ENCODE data around the gene COG5. TPM values are rescaled to one million over a fixed set of nuclear protein-coding genes. Genes with fewer than 3 reads are reported as not detected.

COG5 gene
- total and polyA plus RNA-seq, 4 experiments from 2014 or later = 39.3 to 87.8 (median 64.6) TPM

- H3K27me3 ChIP-seq (ENCODE audit: insufficient read depth, low read length) = no peaks in the 10 kb centered on the region
- H3K4me3 ChIP-seq (ENCODE audit: low read length in 2 of 2) = no peak overlapping the region
- Mint-ChIP-seq H3K4me3 (no peak overlapping the region), H3K27ac (no peak overlapping the region), H3K36me3 (peaks cover 15 to 30% of the 10 kb centered on the region in 2 donors), H3K9me3 (peaks cover 0 to 1% (median 0%) of the 10 kb centered on the region in 8 donors), H3K27me3 (no peaks in the 10 kb centered on the region), H3K4me1 (peaks cover 18 to 47% (median 29%) of the 10 kb centered on the region in 4 donors)
- no peaks in the 10 kb centered on the region for H3K9me3 ChIP-seq (ENCODE audit: control insufficient read depth in 1 of 2, low read length in 2 of 2)
- no peak overlapping the region for H3K27ac ChIP-seq (ENCODE audit: low read depth, low read length)
- H3K4me1 ChIP-seq (ENCODE audit: insufficient read depth, low read length) = no peaks in the 10 kb centered on the region
- ChIA-PET CTCF (ENCODE audit: partially characterized antibody) (no interaction called here), POLR2A (ENCODE audit: partially characterized antibody) (no interaction called here)
- no peak for DNase-seq
- peaks cover 5% of the 10 kb centered on the region for H3K36me3 ChIP-seq (ENCODE audit: insufficient read depth, low read length)
- intact Hi-C loops (cut with micrococcal nuclease) = no loop called here
Observed at GRCh38 chr7:107506674-107507339, 56.9 kb downstream of the COG5 start.

- Histone ChIP-seq H3K27me3 (ENCODE audit: insufficient read depth, low read length) (no peaks in the 10 kb centered on the region), H3K4me3 (ENCODE audit: low read length in 2 of 2) (no peak overlapping the region), H3K9me3 (ENCODE audit: control insufficient read depth in 1 of 2, low read length in 2 of 2) (no peaks in the 10 kb centered on the region), H3K36me3 (ENCODE audit: insufficient read depth, low read length) (peaks cover 5% of the 10 kb centered on the region), H3K27ac (ENCODE audit: low read depth, low read length) (no peak overlapping the region), H3K4me1 (ENCODE audit: insufficient read depth, low read length) (no peaks in the 10 kb centered on the region)
- ChIA-PET POLR2A (ENCODE audit: partially characterized antibody) (no interaction called here), CTCF (ENCODE audit: partially characterized antibody) (no interaction called here)
- Mint-ChIP-seq H3K27ac (peak overlapping the region in 2 of 7 donors; percentile 9 to 36), H3K36me3 (peaks cover 15 to 30% of the 10 kb centered on the region in 2 donors), H3K27me3 (no peaks in the 10 kb centered on the region), H3K9me3 (peaks cover 0 to 1% (median 0%) of the 10 kb centered on the region in 8 donors), H3K4me1 (peaks cover 18 to 41% (median 25%) of the 10 kb centered on the region in 4 donors), H3K4me3 (no peak overlapping the region)
- no peak for DNase-seq
- intact Hi-C loops (cut with micrococcal nuclease) = no loop called here
Observed at GRCh38 chr7:107505997-107506673, 57.6 kb downstream of the COG5 start.

GRCh38 chr7:107505362-107505761 is 58.4 kb downstream of the COG5 start:
- intact Hi-C loops (cut with micrococcal nuclease) = no loop called here
- Histone ChIP-seq H3K9me3 (ENCODE audit: control insufficient read depth in 1 of 2, low read length in 2 of 2) (no peaks in the 10 kb centered on the region), H3K27ac (ENCODE audit: low read depth, low read length) (no peak overlapping the region), H3K36me3 (ENCODE audit: insufficient read depth, low read length) (peaks cover 5% of the 10 kb centered on the region), H3K4me3 (ENCODE audit: low read length in 2 of 2) (no peak overlapping the region), H3K27me3 (ENCODE audit: insufficient read depth, low read length) (no peaks in the 10 kb centered on the region), H3K4me1 (ENCODE audit: insufficient read depth, low read length) (no peaks in the 10 kb centered on the region)
- Mint-ChIP-seq H3K36me3 (peaks cover 15 to 30% of the 10 kb centered on the region in 2 donors), H3K4me1 (peaks cover 13 to 33% (median 18%) of the 10 kb centered on the region in 4 donors), H3K9me3 (no peaks in the 10 kb centered on the region), H3K4me3 (no peak overlapping the region), H3K27ac (no peak overlapping the region), H3K27me3 (no peaks in the 10 kb centered on the region)
- ChIA-PET POLR2A (ENCODE audit: partially characterized antibody) (no interaction called here), CTCF (ENCODE audit: partially characterized antibody) (no interaction called here)
- DNase-seq = no peak

- Mint-ChIP-seq H3K4me1 (peaks cover 11 to 36% (median 15%) of the 10 kb centered on the region in 4 donors), H3K4me3 (no peak overlapping the region), H3K36me3 (peaks cover 17 to 25% of the 10 kb centered on the region in 2 donors), H3K27ac (peak overlapping the region in 1 of 7 donors; percentile 11), H3K27me3 (no peaks in the 10 kb centered on the region), H3K9me3 (no peaks in the 10 kb centered on the region)
- H3K9me3 ChIP-seq (ENCODE audit: control insufficient read depth in 1 of 2, low read length in 2 of 2) = no peaks in the 10 kb centered on the region
- no peaks in the 10 kb centered on the region for H3K4me1 ChIP-seq (ENCODE audit: insufficient read depth, low read length)
- peaks cover 5% of the 10 kb centered on the region for H3K36me3 ChIP-seq (ENCODE audit: insufficient read depth, low read length)
- ChIA-PET CTCF (ENCODE audit: partially characterized antibody) (no interaction called here), POLR2A (ENCODE audit: partially characterized antibody) (no interaction called here)
- intact Hi-C loops (cut with micrococcal nuclease) = loop anchor here (5.0 kb wide), 1 partner anchor 356 kb away; no protein-coding TSS in a partner anchor
- H3K27ac ChIP-seq (ENCODE audit: low read depth, low read length) = no peak overlapping the region
- H3K4me3 ChIP-seq (ENCODE audit: low read length in 2 of 2) = no peak overlapping the region
- H3K27me3 ChIP-seq (ENCODE audit: insufficient read depth, low read length) = no peaks in the 10 kb centered on the region
- DNase-seq = no peak
Observed at GRCh38 chr7:107503687-107504086, 60.0 kb downstream of the COG5 start.

- Mint-ChIP-seq H3K36me3 (peaks cover 18 to 22% of the 10 kb centered on the region in 2 donors), H3K27ac (no peak overlapping the region)
Observed at GRCh38 chr7:107502797-107503196, 60.9 kb downstream of the COG5 start.

GRCh38 chr7:107502154-107502553 is 61.6 kb downstream of the COG5 start:
- Histone ChIP-seq H3K9me3 (ENCODE audit: control insufficient read depth in 1 of 2, low read length in 2 of 2) (no peaks in the 10 kb centered on the region), H3K36me3 (ENCODE audit: insufficient read depth, low read length) (peaks cover 5% of the 10 kb centered on the region), H3K27ac (ENCODE audit: low read depth, low read length) (no peak overlapping the region), H3K4me1 (ENCODE audit: insufficient read depth, low read length) (no peaks in the 10 kb centered on the region), H3K4me3 (ENCODE audit: low read length in 2 of 2) (no peak overlapping the region), H3K27me3 (ENCODE audit: insufficient read depth, low read length) (no peaks in the 10 kb centered on the region)
- peaks cover 16 to 21% of the 10 kb centered on the region in 2 donors for H3K36me3 Mint-ChIP-seq
- intact Hi-C loops (cut with micrococcal nuclease) = loop anchor here (5.0 kb wide), 1 partner anchor 355 kb away; no protein-coding TSS in a partner anchor
- no peak overlapping the region for H3K4me3 Mint-ChIP-seq
- CTCF ChIA-PET (ENCODE audit: partially characterized antibody) = interaction anchor here (1.5 to 1.6 kb wide), 2 partner anchors 39 to 377 kb away, joined by 3 to 4 read pairs; no protein-coding TSS in a partner anchor
- POLR2A ChIA-PET (ENCODE audit: partially characterized antibody) = no interaction called here
- H3K27ac Mint-ChIP-seq = no peak overlapping the region
- H3K4me1 Mint-ChIP-seq = peaks cover 13 to 40% (median 21%) of the 10 kb centered on the region in 4 donors
- no peaks in the 10 kb centered on the region for H3K9me3 Mint-ChIP-seq
- H3K27me3 Mint-ChIP-seq = no peaks in the 10 kb centered on the region
- no peak for DNase-seq

More at GRCh38 chr7:107502797-107503196, 60.9 kb downstream of the COG5 start:
- intact Hi-C loops (cut with micrococcal nuclease) = loop anchor here (5.0 kb wide), 1 partner anchor 355 kb away; no protein-coding TSS in a partner anchor
- Histone ChIP-seq H3K27me3 (ENCODE audit: insufficient read depth, low read length) (no peaks in the 10 kb centered on the region), H3K4me1 (ENCODE audit: insufficient read depth, low read length) (no peaks in the 10 kb centered on the region), H3K9me3 (ENCODE audit: control insufficient read depth in 1 of 2, low read length in 2 of 2) (no peaks in the 10 kb centered on the region), H3K36me3 (ENCODE audit: insufficient read depth, low read length) (peaks cover 5% of the 10 kb centered on the region), H3K27ac (ENCODE audit: low read depth, low read length) (no peak overlapping the region), H3K4me3 (ENCODE audit: low read length in 2 of 2) (no peak overlapping the region)
- ChIA-PET POLR2A (ENCODE audit: partially characterized antibody) (no interaction called here), CTCF (ENCODE audit: partially characterized antibody) (interaction anchor here (1.6 kb wide), 1 partner anchor 40 kb away, joined by 4 read pairs; no protein-coding TSS in a partner anchor)
- no peak overlapping the region for H3K4me3 Mint-ChIP-seq
- DNase-seq = no peak
- H3K4me1 Mint-ChIP-seq = peaks cover 14 to 40% (median 20%) of the 10 kb centered on the region in 4 donors
- H3K27me3 Mint-ChIP-seq = no peaks in the 10 kb centered on the region
- no peaks in the 10 kb centered on the region for H3K9me3 Mint-ChIP-seq

- H3K9me3 ChIP-seq (ENCODE audit: control insufficient read depth in 1 of 2, low read length in 2 of 2) = no peaks in the 10 kb centered on the region
- DNase-seq = peak in 4 of 5 donors; percentile 4 to 7 (median 6)
- H3K4me3 ChIP-seq (ENCODE audit: low read length in 2 of 2) = no peak overlapping the region
- intact Hi-C loops (cut with micrococcal nuclease) = loop anchor here (5.0 kb wide), 1 partner anchor 354 kb away; no protein-coding TSS in a partner anchor
- Mint-ChIP-seq H3K36me3 (peaks cover 16 to 26% of the 10 kb centered on the region in 2 donors), H3K9me3 (no peaks in the 10 kb centered on the region), H3K27ac (no peak overlapping the region), H3K4me1 (peaks cover 15 to 45% (median 25%) of the 10 kb centered on the region in 4 donors), H3K27me3 (no peaks in the 10 kb centered on the region), H3K4me3 (no peak overlapping the region)
- H3K36me3 ChIP-seq (ENCODE audit: insufficient read depth, low read length) = peaks cover 5% of the 10 kb centered on the region
- POLR2A ChIA-PET (ENCODE audit: partially characterized antibody) = no interaction called here
- no peaks in the 10 kb centered on the region for H3K27me3 ChIP-seq (ENCODE audit: insufficient read depth, low read length)
- H3K4me1 ChIP-seq (ENCODE audit: insufficient read depth, low read length) = no peaks in the 10 kb centered on the region
- H3K27ac ChIP-seq (ENCODE audit: low read depth, low read length) = no peak overlapping the region
- CTCF ChIA-PET (ENCODE audit: partially characterized antibody) = interaction anchor here (1.0 to 1.6 kb wide), 3 partner anchors 39 to 378 kb away, joined by 3 to 4 read pairs (median 3); no protein-coding TSS in a partner anchor
Observed at GRCh38 chr7:107501593-107501992, 62.1 kb downstream of the COG5 start.
